CD1c-positive myeloid dendritic cell (primary cell): ENCODE measurements around the gene SYTL1.

Experiments used
- DNase-seq: peaks from one replicate; pipeline ENCODE4 v3.0.0-alpha.2; 2016; ENCODE audit errors: extremely low spot score

The SYTL1 gene

GRCh38 chr1:27363766-27364695, 22.2 kb downstream of the SYTL1 start:
- no peak for DNase-seq

GRCh38 chr1:27364696-27365371, 23.0 kb downstream of the SYTL1 start:
- no peak for DNase-seq

- peak; percentile 88 for DNase-seq
Measured at GRCh38 chr1:27365372-27366112, 23.7 kb downstream of the SYTL1 start.

- DNase-seq: peak; percentile 85
Measured at GRCh38 chr1:27366113-27366410, 24.2 kb downstream of the SYTL1 start.

GRCh38 chr1:27366411-27367159, 24.8 kb downstream of the SYTL1 start, which contains the start of gene MAP3K6:
MAP3K6 (minus strand) TSS chr1:27366961; CDS start chr1:27366597, 364 bp downstream.
- peak; percentile 52 for DNase-seq

GRCh38 chr1:27367160-27367650, 25.4 kb downstream of the SYTL1 start:
- no peak for DNase-seq

- peak; percentile 15 for DNase-seq
Measured at GRCh38 chr1:27368869-27369582, 27.2 kb downstream of the SYTL1 start.

GRCh38 chr1:27372022-27372807, 30.4 kb downstream of the SYTL1 start:
- DNase-seq: no peak

- no peak for DNase-seq
Measured at GRCh38 chr1:27372808-27373690, 31.2 kb downstream of the SYTL1 start.

GRCh38 chr1:27374362-27375086, 32.7 kb downstream of the SYTL1 start, which contains the start of gene FCN3:
FCN3 (minus strand) TSS chr1:27374824; CDS start chr1:27374818, 6 bp downstream.
- no peak for DNase-seq

- DNase-seq: no peak
Measured at GRCh38 chr1:27377760-27378495, 36.1 kb downstream of the SYTL1 start.

GRCh38 chr1:27379564-27380122, 37.8 kb downstream of the SYTL1 start:
- no peak for DNase-seq

GRCh38 chr1:27380224-27380623, 38.4 kb downstream of the SYTL1 start:
- no peak for DNase-seq

GRCh38 chr1:27380766-27381733, 39.2 kb downstream of the SYTL1 start:
- DNase-seq: no peak

- no peak for DNase-seq
Measured at GRCh38 chr1:27381969-27382762, 40.3 kb downstream of the SYTL1 start.
